Kidney epithelial cell (primary cell): Measurements from ENCODE around the gene CERS1. TPM values are rescaled to one million over a fixed set of nuclear protein-coding genes. Genes with fewer than 3 reads are reported as not detected.

Experiments
- DNase-seq: peaks from one replicate; pipeline ENCODE4 v3.0.0-alpha.2; 2010; ENCODE audit warnings: low read depth
- H3K27me3 ChIP-seq: 2 replicates; pipeline ENCODE4 v1.6.0; 2011; ENCODE audit warnings: low read length; ENCODE audit not compliant: control insufficient read depth, insufficient read depth
- H3K36me3 ChIP-seq: 2 replicates; pipeline ENCODE4 v1.5.1; 2011; ENCODE audit warnings: low read length; ENCODE audit not compliant: control insufficient read depth, insufficient read depth
- H3K4me3 ChIP-seq: 2 replicates; pipeline ENCODE4 v1.5.1; 2011; ENCODE audit warnings: low read depth, mild to moderate bottlenecking, control low read depth, low read length
- total RNA-seq: library from RNA; depleted of rRNA; stranded (reverse); fragments of >200 nt; gene quantifications from 2 replicates; pipeline ENCODE4 v1.2.3, GENCODE V29; 2015
- TF ChIP-seq, protein P1 (sequence below): IDR thresholded peaks from 2 replicates; pipeline ENCODE4 v1.5.1; 2011; ENCODE audit warnings: mild to moderate bottlenecking, moderate library complexity, low read length, control low read depth, inconsistent platforms; ENCODE audit not compliant: insufficient read depth, poor library complexity, severe bottlenecking

Gene CERS1
- total RNA-seq, 1 donor from 2014 or later = 2.9 TPM

GRCh38 chr19:18860725-18861124, 35.2 kb downstream of the CERS1 start:
- no peak overlapping the region for H3K4me3 ChIP-seq
- no peak for DNase-seq
- H3K27me3 ChIP-seq = no peaks in the 10 kb centered on the region
- TF ChIP-seq, protein P1, sequence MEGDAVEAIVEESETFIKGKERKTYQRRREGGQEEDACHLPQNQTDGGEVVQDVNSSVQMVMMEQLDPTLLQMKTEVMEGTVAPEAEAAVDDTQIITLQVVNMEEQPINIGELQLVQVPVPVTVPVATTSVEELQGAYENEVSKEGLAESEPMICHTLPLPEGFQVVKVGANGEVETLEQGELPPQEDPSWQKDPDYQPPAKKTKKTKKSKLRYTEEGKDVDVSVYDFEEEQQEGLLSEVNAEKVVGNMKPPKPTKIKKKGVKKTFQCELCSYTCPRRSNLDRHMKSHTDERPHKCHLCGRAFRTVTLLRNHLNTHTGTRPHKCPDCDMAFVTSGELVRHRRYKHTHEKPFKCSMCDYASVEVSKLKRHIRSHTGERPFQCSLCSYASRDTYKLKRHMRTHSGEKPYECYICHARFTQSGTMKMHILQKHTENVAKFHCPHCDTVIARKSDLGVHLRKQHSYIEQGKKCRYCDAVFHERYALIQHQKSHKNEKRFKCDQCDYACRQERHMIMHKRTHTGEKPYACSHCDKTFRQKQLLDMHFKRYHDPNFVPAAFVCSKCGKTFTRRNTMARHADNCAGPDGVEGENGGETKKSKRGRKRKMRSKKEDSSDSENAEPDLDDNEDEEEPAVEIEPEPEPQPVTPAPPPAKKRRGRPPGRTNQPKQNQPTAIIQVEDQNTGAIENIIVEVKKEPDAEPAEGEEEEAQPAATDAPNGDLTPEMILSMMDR = no peak
- H3K36me3 ChIP-seq = peaks cover 10% of the 10 kb centered on the region

DNA sequence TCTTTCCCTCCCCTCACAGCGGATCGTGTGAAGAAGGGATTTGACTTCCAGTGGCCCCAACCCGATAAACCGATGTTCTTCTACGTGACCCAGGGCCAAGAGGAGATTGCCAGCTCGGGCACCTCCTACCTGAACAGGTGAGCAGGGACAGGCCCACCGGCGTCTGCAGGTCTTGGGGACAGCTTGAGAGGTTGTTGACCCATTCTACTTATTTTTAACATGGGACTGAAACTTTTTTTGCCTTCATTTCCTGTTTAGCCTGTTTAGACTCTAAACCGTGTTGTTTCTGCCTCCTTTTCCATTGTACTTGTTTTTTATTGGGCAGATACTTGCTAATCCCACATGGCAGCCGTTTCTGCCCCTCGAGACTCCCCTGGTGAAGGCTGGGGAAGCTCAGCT, 35.7 kb downstream of the CERS1 start:
- Histone ChIP-seq H3K27me3 (no peaks in the 10 kb centered on the region), H3K4me3 (no peak overlapping the region), H3K36me3 (peaks cover 8% of the 10 kb centered on the region)
- TF ChIP-seq, protein P1 = no peak
- DNase-seq = no peak

GRCh38 chr19:18859676-18860301, 36.2 kb downstream of the CERS1 start:
- Histone ChIP-seq H3K27me3 (no peaks in the 10 kb centered on the region), H3K4me3 (no peak overlapping the region), H3K36me3 (peaks cover 8% of the 10 kb centered on the region)
- DNase-seq = no peak
- TF ChIP-seq, protein P1 = no peak

GRCh38 chr19:18858906-18859646, 36.9 kb downstream of the CERS1 start:
- Histone ChIP-seq H3K36me3 (peaks cover 8% of the 10 kb centered on the region), H3K27me3 (no peaks in the 10 kb centered on the region), H3K4me3 (no peak overlapping the region)
- TF ChIP-seq, protein P1 = no peak
- DNase-seq = no peak

GRCh38 chr19:18857223-18857622, 38.7 kb downstream of the CERS1 start:
- no peak overlapping the region for H3K4me3 ChIP-seq
- DNase-seq = no peak
- peaks cover 8% of the 10 kb centered on the region for H3K36me3 ChIP-seq
- TF ChIP-seq, protein P1 = no peak
- no peaks in the 10 kb centered on the region for H3K27me3 ChIP-seq
